Mammary epithelial cell (primary cell): Measurements from ENCODE around the gene PTGER1.

Experiments
- CTCF ChIP-seq, 2 donors: IDR thresholded peaks in 1 of 2; conservative IDR thresholded peaks in 1 of 2; 2 replicates each; pipeline ENCODE4 v1.5.1; 2011 to 2012; ENCODE audit warnings: inconsistent platforms in 2 of 2, low read length in 2 of 2, mild to moderate bottlenecking in 2 of 2, control low read depth in 1 of 2, low read depth in 1 of 2; ENCODE audit not compliant: insufficient read depth in 1 of 2; ENCODE audit errors: extremely low read depth in 1 of 2
- EZH2 ChIP-seq: IDR thresholded peaks from 2 replicates; pipeline ENCODE4 v1.6.1; 2012; ENCODE audit warnings: low read length, inconsistent platforms, borderline replicate concordance

DNA sequence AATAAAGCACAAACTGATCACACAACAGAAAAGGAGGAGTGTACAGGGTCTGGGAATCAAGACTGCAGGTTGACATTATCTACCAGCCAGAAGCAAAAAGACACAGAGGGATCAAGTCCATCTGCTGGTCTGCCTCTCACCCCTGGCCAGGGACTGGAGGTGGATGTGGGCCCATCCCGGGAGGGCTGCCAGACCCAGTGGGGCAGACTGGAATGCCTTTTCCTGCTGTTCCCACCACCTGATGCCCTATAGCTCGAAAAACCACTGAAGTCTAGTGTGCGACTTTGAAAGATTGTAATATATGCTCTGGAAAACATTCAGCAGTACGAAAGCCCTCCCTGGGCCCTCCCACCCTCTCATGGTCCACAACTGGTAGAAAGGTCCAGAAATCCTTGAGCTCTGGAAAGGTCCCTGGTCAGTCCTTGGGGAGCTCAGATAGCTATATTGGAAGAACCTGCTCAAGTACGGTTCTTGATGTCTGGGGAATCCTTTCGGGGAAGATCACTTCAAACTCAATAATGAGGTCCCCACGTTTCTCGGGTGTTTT, 40.4 kb upstream of the PTGER1 start:
- TF ChIP-seq CTCF (conservative IDR thresholded peaks at IDR 0.05 in 1 of 2, IDR thresholded peaks at IDR 0.05 in 1 of 2; ENCODE audit: extremely low read depth in 1 of 2, insufficient read depth in 1 of 2, low read depth in 1 of 2, low read length in 2 of 2) (no peak), EZH2 (no peak)
